NB4 (cell line): ENCODE results near the gene TMEM132C.

Experiments
- CTCF ChIP-seq: IDR thresholded peaks from one replicate; pipeline ENCODE4 v1.5.1; 2012; ENCODE audit warnings: low read depth, low read length
- MAX ChIP-seq: IDR thresholded peaks from 2 replicates; pipeline ENCODE4 v1.6.1; 2011; ENCODE audit warnings: low read depth, low read length
- MYC ChIP-seq: IDR thresholded peaks from 2 replicates; pipeline ENCODE4 v1.6.1; 2011; ENCODE audit warnings: low read depth, low read length
- POLR2A ChIP-seq: IDR thresholded peaks from 2 replicates; pipeline ENCODE4 v1.6.1; 2011; ENCODE audit warnings: mild to moderate bottlenecking; ENCODE audit not compliant: insufficient read length; ENCODE audit errors: extremely low read depth

- no peak for TF ChIP-seq CTCF
- TF ChIP-seq POLR2A, result no peak
- TF ChIP-seq MAX, result no peak
- no peak for TF ChIP-seq MYC
Measured at GRCh38 chr12:128313931-128314330, 47.0 kb downstream of the TMEM132C start.
